ENCODE data around the gene KIRREL3.

DNA sequence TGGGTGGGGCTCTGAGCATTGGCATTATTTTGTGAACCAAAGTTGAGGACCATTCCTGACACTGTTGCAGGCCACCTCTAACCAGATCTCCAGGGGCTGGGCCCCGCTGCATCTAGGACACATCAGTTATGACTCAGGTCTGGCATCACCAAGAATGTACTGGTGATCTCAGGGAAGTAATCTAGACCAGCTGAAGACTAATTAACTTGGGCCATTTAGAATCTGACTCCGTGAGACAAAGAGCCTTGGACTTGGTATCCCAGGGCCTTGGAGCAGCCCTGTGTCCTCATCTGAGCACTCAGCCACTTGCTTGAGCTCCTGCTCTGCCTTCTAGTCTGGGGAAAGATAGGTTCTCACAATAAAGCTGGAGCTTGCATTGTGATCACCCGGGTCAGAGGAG is 200.6 kb downstream of the KIRREL3 start:
- TF ChIP-seq, protein P1, sequence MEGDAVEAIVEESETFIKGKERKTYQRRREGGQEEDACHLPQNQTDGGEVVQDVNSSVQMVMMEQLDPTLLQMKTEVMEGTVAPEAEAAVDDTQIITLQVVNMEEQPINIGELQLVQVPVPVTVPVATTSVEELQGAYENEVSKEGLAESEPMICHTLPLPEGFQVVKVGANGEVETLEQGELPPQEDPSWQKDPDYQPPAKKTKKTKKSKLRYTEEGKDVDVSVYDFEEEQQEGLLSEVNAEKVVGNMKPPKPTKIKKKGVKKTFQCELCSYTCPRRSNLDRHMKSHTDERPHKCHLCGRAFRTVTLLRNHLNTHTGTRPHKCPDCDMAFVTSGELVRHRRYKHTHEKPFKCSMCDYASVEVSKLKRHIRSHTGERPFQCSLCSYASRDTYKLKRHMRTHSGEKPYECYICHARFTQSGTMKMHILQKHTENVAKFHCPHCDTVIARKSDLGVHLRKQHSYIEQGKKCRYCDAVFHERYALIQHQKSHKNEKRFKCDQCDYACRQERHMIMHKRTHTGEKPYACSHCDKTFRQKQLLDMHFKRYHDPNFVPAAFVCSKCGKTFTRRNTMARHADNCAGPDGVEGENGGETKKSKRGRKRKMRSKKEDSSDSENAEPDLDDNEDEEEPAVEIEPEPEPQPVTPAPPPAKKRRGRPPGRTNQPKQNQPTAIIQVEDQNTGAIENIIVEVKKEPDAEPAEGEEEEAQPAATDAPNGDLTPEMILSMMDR (IDR thresholded peaks at IDR 0.05; ENCODE audit: low read depth, low read length) = no peak
- TF ChIP-seq EZH2phosphoT487 (IDR thresholded peaks at IDR 0.05; ENCODE audit: low read depth) = no peak
